Fibroblast of gingiva (primary cell): ENCODE results near the gene ACBD3.
"Not testable (repeated sequence)": the region's sequence is repeated elsewhere in the genome, so short reads cannot be mapped to it uniquely, and the experiment has no call there.

Experiments
- DNase-seq: peaks from one replicate; pipeline ENCODE4 v3.0.0-alpha.2; 2011; ENCODE audit warnings: low read depth

The ACBD3 gene

DNA sequence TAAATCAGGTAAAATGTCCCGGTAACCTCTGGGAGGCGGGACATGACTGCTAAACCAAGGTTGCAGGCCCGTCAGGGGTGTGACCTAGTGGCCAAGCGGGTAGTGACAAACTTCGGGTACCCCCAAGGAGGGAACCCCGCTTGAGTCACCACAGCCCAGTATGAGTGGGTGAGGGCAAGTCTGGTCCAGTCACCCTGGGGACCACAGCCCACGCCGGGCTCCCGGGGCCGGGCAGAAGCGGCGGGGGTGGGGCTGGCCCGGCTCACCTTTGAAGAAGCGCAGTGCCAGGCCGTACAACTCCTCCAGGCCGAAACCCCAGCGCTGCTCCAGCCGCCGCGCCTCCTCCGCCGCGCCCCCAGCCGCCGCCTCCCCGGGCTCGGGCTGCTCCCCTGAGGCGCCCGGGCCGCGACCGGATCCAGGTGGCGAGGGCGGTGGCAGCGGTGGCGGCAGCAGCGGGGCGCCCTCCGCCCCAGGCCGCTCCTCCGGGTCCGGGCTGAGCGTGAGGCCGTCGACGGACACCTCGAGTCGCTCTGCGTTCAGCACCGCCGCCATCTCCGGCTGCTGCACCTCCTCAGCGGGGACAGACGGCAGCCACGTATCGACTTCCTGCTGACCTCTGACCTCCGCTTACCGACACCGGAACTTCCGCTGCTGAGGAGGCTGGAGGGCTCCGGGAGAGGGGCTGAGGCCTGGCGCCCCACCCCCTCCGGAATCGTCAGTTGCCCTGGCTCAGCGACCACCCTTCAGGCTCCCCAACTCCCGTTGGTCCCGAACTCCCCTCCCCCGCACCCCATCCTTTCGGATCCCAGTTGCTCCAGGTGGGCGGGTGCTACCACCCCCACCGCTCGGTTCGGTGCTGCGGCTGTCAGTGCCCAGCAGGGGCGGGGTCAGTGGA is at the start of gene ACBD3:
TSS of gene ACBD3 (minus strand) at position 618 of the 895 bp plus-strand sequence. CDS start at position 552, 66 bp downstream.
- peak; percentile 85 for DNase-seq

DNA sequence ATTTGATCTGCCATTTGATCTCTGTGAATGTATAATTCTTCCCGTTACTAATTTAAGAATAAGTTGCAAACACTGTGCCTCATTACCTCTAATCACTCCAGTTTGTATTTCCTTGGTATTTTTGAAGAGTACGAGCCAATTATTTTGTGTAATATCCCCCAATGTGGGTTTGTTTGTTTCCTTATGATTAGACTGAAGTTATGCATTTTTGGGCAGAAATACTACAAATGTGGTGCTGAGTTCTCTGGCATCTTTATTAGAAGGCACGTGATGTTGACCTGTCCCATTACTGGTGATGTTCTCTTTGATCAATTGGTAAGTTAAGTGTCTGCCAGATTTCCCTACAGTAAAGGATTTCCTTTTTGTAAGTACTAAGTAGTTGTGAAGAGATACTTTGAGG is 47.3 kb upstream of the ACBD3 start:
- no peak for DNase-seq

DNA sequence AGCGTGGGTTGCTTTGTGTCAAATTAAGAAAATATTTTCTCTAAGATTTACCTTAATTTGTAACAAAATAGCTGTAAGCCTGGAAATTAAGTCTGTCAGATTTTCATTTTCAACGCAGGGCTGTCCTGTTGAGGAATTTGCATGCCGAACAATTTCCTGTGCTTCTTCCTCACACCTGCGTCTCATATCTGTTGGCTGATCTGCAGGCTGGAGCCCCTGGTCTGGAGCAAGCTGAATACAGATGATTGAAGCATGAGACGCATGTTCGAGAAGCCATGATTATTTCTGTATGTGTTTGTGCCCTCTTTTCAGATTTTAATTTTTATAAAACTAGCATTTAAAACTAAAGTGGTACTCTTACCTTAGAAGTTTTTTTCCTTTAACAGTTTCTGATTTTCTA is 46.8 kb upstream of the ACBD3 start:
- no peak for DNase-seq

DNA sequence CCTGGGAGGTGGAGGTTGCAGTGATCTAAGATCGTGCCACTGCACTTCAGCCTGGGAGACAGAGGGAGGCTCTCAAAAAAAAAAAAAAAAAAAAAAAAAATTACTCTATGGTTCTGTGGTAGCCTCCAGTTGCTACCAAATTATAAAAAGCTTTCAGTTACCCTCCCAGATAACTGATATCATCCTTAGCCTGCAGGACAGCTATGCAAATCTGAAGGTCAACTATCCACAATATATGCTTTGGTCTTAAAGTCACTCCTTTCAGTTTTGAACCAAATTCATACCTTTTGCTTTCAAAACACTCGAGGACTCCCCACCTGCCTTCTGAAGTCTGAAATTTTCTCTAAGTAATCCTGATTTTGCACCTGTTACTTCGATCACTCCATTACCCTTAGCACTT is 40.1 kb upstream of the ACBD3 start:
- DNase-seq: no peak

DNA sequence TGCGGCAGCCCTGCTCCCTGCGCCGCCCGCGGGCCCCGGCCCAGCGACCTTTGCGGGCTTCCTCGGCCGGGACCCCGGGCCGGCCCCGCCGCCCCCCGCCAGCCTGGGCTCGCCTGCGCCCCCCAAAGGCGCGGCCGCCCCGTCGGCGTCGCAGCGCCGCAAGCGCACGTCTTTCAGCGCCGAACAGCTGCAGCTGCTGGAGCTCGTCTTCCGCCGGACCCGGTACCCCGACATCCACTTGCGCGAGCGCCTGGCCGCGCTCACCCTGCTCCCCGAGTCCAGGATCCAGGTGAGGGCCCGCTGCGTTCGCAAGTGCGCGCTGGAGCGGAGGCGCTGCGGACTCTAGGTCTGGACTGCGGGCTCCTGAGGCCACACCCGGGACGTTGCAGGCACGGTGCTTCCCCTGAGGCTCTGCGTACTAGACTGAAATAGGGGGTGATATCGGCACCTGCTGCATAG is 37.3 kb upstream of the ACBD3 start:
- no peak for DNase-seq

DNA sequence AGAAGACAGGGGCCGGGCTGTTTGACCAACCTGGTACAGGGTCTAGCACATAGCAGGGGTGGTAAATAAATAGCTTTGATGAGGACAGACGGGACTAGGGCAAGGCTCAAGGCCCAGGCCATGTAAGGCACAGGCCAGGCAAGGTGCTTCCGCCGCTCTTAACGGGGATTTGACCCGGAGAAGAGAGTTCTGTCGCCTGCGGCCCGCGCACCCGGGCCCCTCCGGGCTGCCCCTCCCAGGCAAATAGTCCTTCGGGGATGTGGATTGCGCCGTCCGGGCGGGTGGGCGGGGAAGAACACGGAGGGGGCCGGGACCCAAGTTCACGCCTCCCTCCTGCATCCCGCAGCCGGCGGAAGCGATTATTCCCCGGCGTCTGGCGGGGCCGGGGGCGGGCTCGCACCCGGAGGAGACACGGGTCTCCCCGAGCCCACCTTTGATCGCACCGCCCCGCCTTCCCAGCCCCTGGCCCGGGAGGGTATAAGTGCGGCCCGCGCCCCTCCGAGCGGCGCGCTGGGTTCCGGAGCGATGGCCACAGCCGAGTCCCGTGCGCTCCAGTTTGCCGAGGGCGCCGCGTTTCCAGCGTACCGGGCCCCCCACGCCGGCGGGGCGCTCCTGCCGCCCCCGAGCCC is 36.7 kb upstream of the ACBD3 start, which contains the start of gene MIXL1:
TSS of gene MIXL1 (plus strand) at position 508 of the 629 bp plus-strand sequence. CDS start at position 526, 18 bp downstream.
- DNase-seq: no peak

DNA sequence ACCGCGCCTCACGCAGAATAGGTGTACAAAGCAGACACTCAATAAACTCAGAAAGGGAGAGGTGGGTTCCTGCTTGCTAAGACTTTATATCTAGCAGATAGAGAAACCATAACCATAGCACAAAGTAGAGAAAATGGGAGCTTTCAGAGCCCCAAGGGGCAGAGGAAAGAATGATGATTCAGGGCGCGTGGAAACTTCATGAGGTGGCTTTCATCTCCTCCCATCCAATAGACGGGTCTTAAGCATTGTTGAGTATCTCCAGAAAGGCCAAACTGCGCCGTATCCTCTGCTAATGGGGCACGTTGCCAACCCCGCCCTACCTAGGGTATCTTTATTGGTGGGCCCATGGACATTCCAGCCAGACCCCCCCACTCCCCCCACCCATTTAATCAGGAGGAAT is 36.1 kb upstream of the ACBD3 start:
- DNase-seq: no peak

DNA sequence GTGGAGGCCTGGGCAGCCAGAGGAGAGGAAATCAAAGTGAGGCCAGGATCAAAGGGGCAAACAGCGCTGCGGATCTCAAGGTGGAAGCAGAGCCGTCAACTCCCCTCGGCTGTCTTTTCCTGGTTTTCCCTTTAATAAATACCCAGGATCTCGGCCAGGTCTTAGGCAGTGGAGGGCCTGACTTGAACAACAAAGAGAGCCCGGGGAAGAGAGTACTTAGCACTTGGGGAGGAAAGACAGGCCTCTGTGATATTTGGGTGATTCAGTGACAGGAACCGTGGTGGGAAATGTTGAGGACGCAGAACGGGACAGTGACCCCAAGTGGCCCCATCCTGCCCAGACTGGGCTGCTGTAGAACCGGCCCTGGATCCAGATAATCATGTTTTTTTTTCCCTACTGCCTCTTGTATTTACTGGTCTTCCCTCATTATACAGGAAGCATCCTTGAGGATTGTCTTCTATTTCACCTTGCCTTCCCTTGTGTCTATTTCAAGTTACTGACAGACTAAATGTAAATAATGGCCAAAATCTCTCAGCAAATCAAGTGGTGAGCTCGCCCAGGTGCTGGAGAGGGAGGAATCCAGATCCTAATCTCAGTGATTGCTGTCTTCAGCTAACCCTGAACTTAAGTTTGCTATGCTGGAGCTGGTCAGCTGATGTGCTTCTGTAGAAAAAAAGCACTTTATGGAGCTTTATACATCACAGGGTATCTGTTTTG is 34.1 kb upstream of the ACBD3 start:
- no peak for DNase-seq

DNA sequence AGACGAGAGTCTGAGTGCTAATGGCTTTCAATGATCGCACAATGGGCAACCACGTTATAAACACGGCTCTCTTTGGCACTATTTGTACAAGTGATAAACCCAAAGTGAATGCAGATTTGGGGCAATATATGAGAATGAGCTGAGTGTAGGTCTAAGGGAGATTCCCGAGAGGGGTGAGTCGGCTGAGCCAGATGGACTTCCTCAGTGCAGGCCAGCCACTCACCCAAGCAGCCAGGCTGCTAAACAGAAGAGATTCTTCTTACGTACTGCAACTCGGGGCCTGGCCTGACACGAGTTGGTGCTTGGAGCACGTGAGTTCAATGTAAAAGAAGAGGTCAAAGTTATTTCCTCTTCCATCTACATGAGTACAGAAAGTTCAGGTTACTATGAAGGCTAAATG is 30.7 kb upstream of the ACBD3 start:
- DNase-seq: no peak

DNA sequence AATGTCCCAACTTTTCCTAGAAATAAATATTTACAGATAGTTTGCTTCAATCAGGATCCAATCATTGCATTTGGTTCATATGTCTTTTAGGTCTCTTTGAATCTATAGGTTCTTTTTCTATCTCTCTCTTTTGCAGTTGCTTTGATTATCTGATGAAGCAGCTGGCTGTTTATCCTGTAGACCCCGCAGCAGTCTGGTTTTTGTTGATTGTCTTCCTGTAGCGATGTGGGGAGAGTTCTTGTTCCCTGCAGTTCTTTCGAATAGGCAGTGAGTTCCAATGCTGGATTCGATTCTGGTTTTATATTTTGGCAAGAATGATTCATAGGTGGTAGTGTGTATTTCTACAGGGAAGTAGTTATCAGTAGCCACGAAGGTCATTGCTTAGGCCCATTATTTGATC is 29.5 kb upstream of the ACBD3 start:
- no peak for DNase-seq

DNA sequence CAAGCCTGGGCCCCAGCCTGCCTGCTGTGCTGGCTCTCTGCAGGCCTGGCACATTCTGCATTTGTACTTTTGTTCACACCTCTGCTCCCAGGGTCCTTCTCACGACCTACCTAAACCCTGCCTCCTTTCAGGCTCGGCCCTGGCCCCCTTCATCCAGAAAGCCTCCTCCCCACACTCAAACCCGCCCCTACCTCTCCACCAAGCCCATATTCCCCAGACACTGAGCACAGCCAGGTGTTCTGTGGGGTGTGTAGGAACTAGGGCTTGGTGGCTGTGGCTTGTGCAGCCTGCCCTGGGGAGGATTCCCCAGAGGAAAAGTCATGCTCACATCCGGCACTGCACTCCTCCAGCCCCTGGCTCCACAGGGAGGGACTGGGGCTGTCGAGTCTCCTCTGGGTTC is 28.7 kb upstream of the ACBD3 start:
- DNase-seq: no peak

DNA sequence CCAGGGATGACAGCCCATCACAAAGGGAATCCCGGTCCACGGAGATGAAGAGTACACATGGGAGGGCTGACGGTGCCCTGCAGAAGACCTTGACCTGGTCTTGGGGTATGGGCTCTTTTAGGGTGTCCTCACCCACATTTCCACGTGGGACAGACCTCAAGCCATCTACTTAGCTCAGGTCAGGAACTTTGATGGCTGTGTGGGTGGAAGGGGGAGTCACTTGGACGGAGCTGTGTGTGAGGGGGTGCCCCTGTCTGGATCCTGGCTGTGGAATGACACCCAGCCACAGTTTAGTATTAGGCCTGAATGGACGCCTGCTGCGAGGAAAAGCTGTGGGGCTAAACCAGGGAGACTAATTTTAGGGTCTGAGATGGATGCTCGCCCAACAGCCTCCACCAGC is 26.0 kb upstream of the ACBD3 start:
- DNase-seq: no peak

DNA sequence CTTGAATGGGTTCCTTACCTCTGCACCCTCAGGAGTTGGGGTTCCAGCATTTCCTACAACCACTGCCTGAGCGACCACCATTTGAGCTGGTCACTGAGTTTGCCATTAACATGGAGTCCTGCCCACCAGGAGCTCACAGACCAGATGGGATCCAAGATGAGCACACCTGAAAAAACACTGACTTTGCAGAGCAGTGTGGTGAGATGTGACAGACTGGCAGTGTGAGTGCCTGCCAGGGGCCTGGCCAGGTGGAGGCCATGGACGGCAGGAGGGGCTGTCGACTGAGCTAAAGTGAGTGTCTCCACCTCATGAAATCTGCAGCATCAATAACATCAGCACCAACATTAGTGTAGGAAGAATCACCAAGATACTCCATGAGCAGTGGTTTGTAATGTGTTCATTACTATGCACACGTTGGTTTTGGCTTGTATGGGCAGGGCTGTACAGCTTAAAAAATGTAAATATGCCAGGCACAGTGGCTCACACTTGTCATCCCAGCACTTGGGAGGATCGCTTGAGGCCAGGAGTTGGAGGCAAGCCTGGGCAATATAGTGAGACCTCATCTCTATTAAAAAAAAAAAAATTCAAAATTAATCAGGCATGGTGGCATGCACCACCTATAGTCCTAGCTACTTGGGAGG is 24.8 kb upstream of the ACBD3 start:
- no peak for DNase-seq

DNA sequence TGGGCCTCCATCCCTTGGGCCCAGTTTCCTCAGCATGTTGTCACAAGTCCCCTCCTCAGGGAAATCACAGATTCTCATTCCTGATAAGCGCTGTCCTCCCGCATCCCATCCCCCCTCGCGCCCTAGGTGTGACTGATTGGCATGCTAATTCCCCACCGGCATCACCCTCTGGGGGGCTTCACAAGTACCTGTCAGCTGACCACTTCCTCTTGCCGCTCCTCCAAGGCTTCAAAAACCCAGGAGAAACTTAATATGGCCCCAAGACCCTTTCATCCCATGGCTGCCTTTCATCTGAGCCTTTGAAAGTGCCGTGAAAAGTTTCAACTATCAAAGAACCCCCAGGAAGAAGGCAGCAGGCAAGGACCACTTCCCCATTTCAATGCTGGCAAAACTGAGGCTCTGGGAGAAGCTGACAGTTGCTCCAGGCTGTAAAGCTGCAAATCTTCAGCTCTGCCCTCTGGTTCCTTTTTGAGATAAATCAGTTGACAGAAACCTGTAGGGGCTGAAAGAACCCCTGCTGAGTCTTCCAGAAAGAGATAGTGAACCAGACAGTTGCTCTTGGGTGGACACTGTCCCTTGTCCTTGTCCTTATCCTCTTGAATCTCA is 24.1 kb upstream of the ACBD3 start:
- no peak for DNase-seq

DNA sequence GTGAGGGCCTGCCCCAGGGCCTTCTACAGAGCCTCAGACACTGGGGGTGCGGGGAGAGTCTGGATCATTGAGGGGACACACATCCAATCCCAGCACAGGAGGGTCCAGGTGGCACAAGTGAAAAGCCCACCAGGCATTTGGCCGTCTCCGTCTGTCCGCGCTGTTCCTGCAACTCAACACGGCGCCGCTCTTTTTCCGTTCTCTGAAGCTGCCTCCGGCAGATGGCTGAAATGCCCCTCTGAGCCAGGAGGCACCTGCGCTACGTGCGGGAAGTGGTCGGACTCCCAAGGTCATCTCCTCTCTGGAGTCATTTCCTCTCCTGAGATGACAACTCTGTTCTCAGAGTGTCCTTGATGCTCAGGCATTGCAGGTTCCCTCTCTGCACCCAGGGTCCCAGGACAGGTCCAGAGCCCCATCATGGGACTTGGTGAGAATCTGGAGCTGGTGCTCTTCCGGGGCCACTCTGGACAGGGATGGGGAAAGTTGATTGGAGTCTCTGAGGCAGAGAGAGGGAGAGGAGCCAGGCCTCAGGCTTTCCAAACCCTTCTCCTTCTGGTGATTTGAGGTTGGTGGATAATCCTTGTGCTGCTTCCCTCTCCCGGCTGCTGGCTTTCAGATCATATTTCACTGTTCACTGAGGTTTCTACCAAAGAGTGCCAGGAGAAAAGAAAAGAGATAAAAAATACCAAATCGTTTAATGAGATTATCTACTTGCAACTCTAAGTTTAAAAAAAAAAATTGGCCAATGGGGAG is 22.9 kb upstream of the ACBD3 start:
- no peak for DNase-seq

DNA sequence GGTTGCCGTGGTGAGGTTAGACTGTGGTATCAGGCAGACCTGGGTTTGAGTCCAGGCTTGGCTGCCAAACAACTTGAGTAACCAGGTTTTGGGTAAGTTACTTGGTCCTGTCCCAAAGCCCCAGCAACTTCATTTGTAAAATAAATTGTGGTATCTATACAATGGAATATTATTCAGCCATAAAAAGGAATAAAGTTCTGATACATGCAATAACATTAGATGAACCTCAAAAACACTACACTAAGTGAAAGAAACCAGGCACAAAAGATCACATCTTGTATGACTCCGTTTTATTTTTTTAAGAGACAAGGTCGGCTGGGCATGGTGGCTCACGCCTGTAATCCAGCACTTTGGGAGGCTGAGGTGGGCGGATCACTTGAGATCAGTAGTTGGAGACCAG is 20.5 kb upstream of the ACBD3 start:
- no peak for DNase-seq

DNA sequence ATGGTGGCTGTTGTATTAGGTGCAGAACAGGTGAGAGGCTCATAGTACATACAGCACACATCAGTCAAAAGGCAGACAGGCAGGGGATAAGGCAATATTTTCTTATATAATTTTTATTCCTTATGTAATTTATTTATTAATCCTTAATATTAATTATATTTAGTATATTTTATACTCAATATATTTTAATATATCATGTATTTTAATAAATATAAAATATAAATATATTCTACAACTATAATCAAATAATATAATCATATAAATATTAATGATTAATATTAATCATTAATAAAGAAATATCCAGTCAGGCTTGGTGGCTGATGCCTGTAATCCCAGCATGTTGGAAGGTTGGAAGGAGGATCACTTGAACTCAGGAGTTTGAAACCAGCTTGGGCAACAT is 17.7 kb upstream of the ACBD3 start:
- no peak for DNase-seq

DNA sequence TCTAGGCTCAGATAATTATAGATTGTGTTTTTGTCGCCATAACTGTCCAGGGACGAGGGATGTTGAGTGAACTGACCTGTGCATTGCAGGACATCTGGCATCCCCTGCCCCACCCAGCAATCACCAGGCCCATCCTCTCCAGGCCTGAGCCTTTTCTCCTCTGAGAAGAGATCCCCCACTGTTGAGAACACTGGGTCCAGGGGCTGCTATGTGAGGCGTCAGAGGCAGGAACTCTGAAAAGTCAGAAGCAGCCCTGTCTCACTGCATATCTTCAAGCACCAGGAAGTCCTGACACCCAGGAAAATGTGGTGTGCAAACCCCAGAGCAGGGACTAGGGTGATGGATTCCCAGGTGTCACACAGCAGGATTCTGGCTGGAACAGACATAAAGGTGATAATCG is 17.1 kb upstream of the ACBD3 start:
- no peak for DNase-seq

DNA sequence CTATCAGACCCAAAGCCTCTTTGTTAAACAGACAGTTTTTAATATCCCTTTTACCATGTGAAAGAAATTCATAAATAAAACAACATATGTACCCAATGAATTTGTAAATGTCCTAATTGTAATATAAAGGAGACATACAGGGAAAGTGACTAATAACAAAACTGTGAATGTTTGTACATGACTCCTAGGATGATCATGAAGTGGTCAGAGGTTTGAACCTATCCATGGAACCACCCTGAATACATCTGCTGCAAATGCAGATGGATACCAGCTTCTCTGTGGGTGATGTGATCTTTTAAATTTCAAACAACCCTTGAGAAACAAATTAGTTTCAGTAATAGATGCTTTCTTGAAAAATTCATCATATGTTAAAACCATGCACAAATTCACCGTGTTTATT is 16.7 kb upstream of the ACBD3 start:
- no peak for DNase-seq

DNA sequence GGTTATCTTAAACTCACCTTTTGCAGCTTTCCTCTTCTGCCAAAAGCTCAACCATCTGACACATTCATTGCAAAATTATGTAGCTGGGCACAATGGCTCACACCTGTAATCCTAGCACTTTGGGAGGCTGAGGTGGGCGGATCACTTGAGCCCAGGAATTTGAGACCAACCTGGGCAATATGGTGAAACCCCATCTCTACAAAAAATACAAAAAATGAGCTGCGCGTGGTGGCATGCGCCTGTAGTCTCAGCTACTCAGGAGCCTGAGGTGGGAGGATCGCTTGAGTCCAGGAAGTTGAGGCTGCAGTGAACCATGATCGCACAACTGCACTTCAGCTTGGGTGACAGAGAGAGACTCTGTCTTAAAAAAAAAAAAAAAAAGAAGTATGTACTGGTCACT is 16.1 kb upstream of the ACBD3 start:
- not testable (repeated sequence) for DNase-seq

DNA sequence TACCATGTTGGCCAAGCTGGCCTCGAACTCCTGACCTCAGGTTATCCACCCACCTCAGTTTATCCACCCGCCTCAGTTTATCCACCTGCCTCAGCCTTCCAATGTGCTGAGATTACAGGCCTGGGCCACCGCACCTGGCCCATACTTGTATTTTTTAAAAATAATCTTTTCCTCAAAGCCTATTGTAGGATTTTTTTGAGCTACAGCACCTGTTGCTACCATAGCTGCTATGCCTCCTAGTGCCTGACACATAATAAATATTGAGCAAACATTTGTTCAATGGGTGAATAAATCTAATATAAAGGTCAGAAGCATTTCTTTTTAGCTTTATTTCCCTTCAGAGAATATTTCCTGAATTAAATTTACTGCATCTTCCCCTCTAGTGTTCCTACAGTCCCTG is 15.7 kb upstream of the ACBD3 start:
- no peak for DNase-seq
